Karpas-422 (cell line): ENCODE data around the gene ZFYVE26. TPM values are rescaled to one million over a fixed set of nuclear protein-coding genes. Genes with fewer than 3 reads are reported as not detected.

Experiments
- small RNA-seq: library from RNA; depleted of rRNA; stranded (forward); fragments of <200 nt; gene quantifications from one replicate; pipeline ENCODE3, GENCODE V24; 2014
- total RNA-seq: library from RNA; depleted of rRNA; stranded (reverse); fragments of >200 nt; shearing (Covaris generic); gene quantifications from 2 replicates; pipeline ENCODE4 v1.2.3, GENCODE V29; 2014; ENCODE audit warnings: low replicate concordance; rRNA removed

The ZFYVE26 gene
- total RNA-seq, 1 experiment from 2014 or later = 31.3 TPM

Small RNA genes within 50 kb of the gene (small RNA-seq; reads per million reads assigned to genes)
- gene AL049779.3 = not detected
- not detected for gene RN7SL369P

Other genes with a start within 250 kb of the ZFYVE26 start
- 76.5 and 112 TPM in 2 replicates for gene PIGH, start 216.3 kb downstream of the ZFYVE26 start, total RNA-seq
- 6.0 and 17.7 TPM in 2 replicates for gene ARG2, start 196.7 kb downstream of the ZFYVE26 start, total RNA-seq
- 105 and 106 TPM in 2 replicates for gene VTI1B, start 142.0 kb downstream of the ZFYVE26 start, total RNA-seq
- 126 and 147 TPM in 2 replicates for gene RDH11, start 120.8 kb downstream of the ZFYVE26 start, total RNA-seq
- not detected in 2 replicates for gene RDH12, start 114.7 kb downstream of the ZFYVE26 start, total RNA-seq
- gene RAD51B, start 3.2 kb upstream of the ZFYVE26 start, total RNA-seq = 84.0 and 107 TPM in 2 replicates